Heart left ventricle (tissue), 16 donors: ENCODE results near the gene CCDC197. TPM values are rescaled to one million over a fixed set of nuclear protein-coding genes. Genes with fewer than 3 reads are reported as not detected.

ENCODE experiments used
- ATAC-seq, 4 donors: fragments of 200-7000 bp; cut with Tn5 transposase; one replicate each; pipeline ENCODE4 v1.9.1; 2020 to 2022; ENCODE audit warnings: moderate library complexity in 4 of 4, mild to moderate bottlenecking in 3 of 4, moderate number of reproducible peaks in 1 of 4
- DNase-seq, 5 donors: peaks; one replicate each; pipeline ENCODE4 v3.0.0-alpha.2; 2020
- H3K27ac ChIP-seq, 12 donors: fragments of 200-600 bp; sonication (generic) in 4 of 12; one replicate each; pipeline versions ENCODE4 v1.5.0 to v1.8.0; 2016 to 2022; ENCODE audit warnings: mild to moderate bottlenecking in 2 of 12
- H3K27me3 ChIP-seq, 9 donors: fragments of 200-600 bp; sonication (generic) in 2 of 9; one replicate each; pipeline versions ENCODE4 v1.5.1 to v1.8.0; 2016 to 2022; ENCODE audit warnings: mild to moderate bottlenecking in 3 of 9
- H3K36me3 ChIP-seq, 9 donors: fragments of 200-600 bp; sonication (generic) in 2 of 9; one replicate each; pipeline versions ENCODE4 v1.5.0 to v1.8.0; 2018 to 2022; ENCODE audit warnings: mild to moderate bottlenecking in 2 of 9
- H3K4me1 ChIP-seq, 12 donors: fragments of 200-600 bp; sonication (generic) in 4 of 12; one replicate each; pipeline versions ENCODE4 v1.5.0 to v1.8.0; 2016 to 2022; ENCODE audit warnings: mild to moderate bottlenecking in 3 of 12
- H3K4me3 ChIP-seq, 12 donors: fragments of 200-600 bp; sonication (generic) in 4 of 12; one replicate each; pipeline versions ENCODE4 v1.5.0 to v1.8.0; 2017 to 2022; ENCODE audit warnings: mild to moderate bottlenecking in 9 of 12, moderate library complexity in 4 of 12
- H3K9me3 ChIP-seq, 12 donors: fragments of 200-600 bp; sonication (generic) in 4 of 12; one replicate each; pipeline versions ENCODE4 v1.5.0 to v1.8.0; 2016 to 2022; ENCODE audit warnings: mild to moderate bottlenecking in 1 of 12
- CTCF ChIP-seq, 12 donors: fragments of 200-600 bp; sonication (generic) in 4 of 12; IDR thresholded peaks; one replicate each; pipeline versions ENCODE4 v1.5.0 to v1.8.0; 2018 to 2022; ENCODE audit warnings: antibody characterized with exemption in 12 of 12, mild to moderate bottlenecking in 5 of 12
- POLR2A ChIP-seq, 2 donors: fragments of 450-650 bp; IDR thresholded peaks; one replicate each; pipeline ENCODE4 v1.6.1; 2017; ENCODE audit warnings: antibody characterized with exemption in 2 of 2, mild to moderate bottlenecking in 2 of 2, moderate library complexity in 2 of 2
- WGBS, 4 donors: extraction: QIAGEN DNeasy Blood & Tissue Kit in 2 of 4; methylation state at CpG; one replicate each; pipeline versions ENCODE4 v1.1.5 to v1.1.7; 2013 to 2018; 5-methylcytosine and 5-hydroxymethylcytosine counted together
- intact Hi-C, 10 donors: fragments of 100-400 bp; cut with DNase I; formaldehyde crosslinking; loops; one replicate each; pipeline versions ENCODE4 v1.11.1 to v1.14.2; 2022
- polyA plus RNA-seq, 2 donors: library from polyadenylated mRNA; stranded (reverse); fragments of 200-250 nt; gene quantifications; one replicate each; pipeline ENCODE4 v1.2.3, GENCODE V29; 2013
- total RNA-seq, 9 donors: library from RNA; depleted of rRNA in 2 of 9; stranded (reverse); fragments of >200 nt in 2 of 9; fragmentation: NEBNext Ultra II Directional in 3 of 9; extraction: Animal tissue kit (Norgen Biotek cat#: 25700) in 3 of 9; gene quantifications; one replicate each; pipeline versions ENCODE4 v1.1.0 to v1.2.4, GENCODE V29; 2016 to 2023
- donor health status: ischemic (EF 13 %, LVEDD 7.1; RV severe dilation, severe dysfunction).
- donor health status: healthy with polysubstance abuse.
- donor health status: DM: no; HTN: yes; CAD: no.
- donor health status: DM: no; HTN: no; CAD: no.
- donor health status: ischemic (EF 25% LVEDD 6.9; RV normal size, moderate dysfunction).
- donor health status: ischemic (EF 25% LVEDD 5.7; RV mildly dilated, moderate dysfunction).
- donor health status: healthy.
- donor health status: DM: yes; HTN: yes; CAD: no.
- donor health status: ischemic (EF 35%, LVEDD 5.7; RV mildly dilated, moderate dysfunction).
- donor health status: nonischemic (EF 11% LVEDD 7.7; RV severe dilation, severe dysfunction).
- donor health status: DM: yes; HTN: yes; CAD: no.
- donor health status: PGD.
- donor health status: ischemic (EF 29% LVEDD 5.4; RV normal size, mild dysfunction).
- donor health status: nonischemic (EF 23%, LVEDD 6.1; RV moderate dilation, normal function).

The CCDC197 gene
- total and polyA plus RNA-seq, 11 donors: 0.23 to 1.4 (median 0.88) TPM; not detected in 4

- peaks cover 0 to 57% (median 28%) of the 10 kb centered on the region in 12 donors for H3K4me1 ChIP-seq
- peak overlapping the region in 6 of 12 donors; percentile 8 to 65 (median 20) for H3K27ac ChIP-seq
Measured at GRCh38 chr14:93951635-93952540, 45.2 kb upstream of the CCDC197 start.

GRCh38 chr14:93952829-93953228, 44.3 kb upstream of the CCDC197 start:
- DNase-seq: no peak
- Histone ChIP-seq H3K27ac (peak overlapping the region in 2 of 12 donors; percentile 65 to 84), H3K9me3 (no peaks in the 10 kb centered on the region), H3K4me1 (peaks cover 0 to 67% (median 34%) of the 10 kb centered on the region in 12 donors), H3K27me3 (no peaks in the 10 kb centered on the region), H3K4me3 (no peak overlapping the region), H3K36me3 (peaks cover 0 to 70% (median 47%) of the 10 kb centered on the region in 9 donors)
- WGBS, 4 donors: 65 to 74% (median 73%) methylated on average over 3 of the region's 3 CpGs
- no peak for ATAC-seq
- intact Hi-C loops: loop anchor here in 2 of 10 donors (5.0 to 10.0 kb wide), 2 partner anchors 44 to 182 kb away; partner anchors contain the start of gene CCDC197 (in 1 of the 2)
- TF ChIP-seq POLR2A (IDR thresholded peaks at IDR 0.05) (no peak), CTCF (IDR thresholded peaks at IDR 0.05) (no peak)

More at GRCh38 chr14:93951635-93952540, 45.2 kb upstream of the CCDC197 start:
- ATAC-seq: no peak
- 49 to 59% (median 55%) methylated on average over 6 to 7 of the region's 7 CpGs for WGBS, 4 donors
- peak in 1 of 5 donors; percentile 33 for DNase-seq
- no peak overlapping the region for H3K4me3 ChIP-seq
- no peak for TF ChIP-seq POLR2A (IDR thresholded peaks at IDR 0.05)
- TF ChIP-seq CTCF (IDR thresholded peaks at IDR 0.05): no peak
- H3K9me3 ChIP-seq: no peaks in the 10 kb centered on the region
- peaks cover 0 to 74% (median 52%) of the 10 kb centered on the region in 9 donors for H3K36me3 ChIP-seq
- no peaks in the 10 kb centered on the region for H3K27me3 ChIP-seq
- intact Hi-C loops: loop anchor here in 2 of 10 donors (5.0 to 10.0 kb wide), 2 partner anchors 45 to 183 kb away; partner anchors contain the start of gene CCDC197 (in 1 of the 2)

DNA sequence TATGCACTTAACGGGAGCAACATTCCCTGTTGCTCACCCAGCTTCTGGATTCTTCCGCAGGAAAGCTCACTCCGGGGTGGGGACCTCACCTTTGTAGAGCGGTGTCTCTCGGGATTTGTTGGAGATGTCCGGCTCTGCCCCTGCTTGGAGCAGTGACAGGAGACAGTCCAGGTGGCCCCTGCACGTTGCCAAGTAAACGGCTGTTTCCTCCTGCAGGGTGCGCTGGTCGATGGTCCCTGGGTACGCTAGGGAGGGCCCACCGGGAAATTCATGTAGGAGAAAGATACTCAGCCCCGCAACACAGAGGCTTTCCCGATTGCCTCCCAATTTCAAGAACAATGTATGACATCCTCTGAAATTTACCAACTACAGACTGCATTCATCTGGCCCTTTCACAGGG, 43.8 kb upstream of the CCDC197 start:
- Histone ChIP-seq H3K4me1 (peaks cover 0 to 71% (median 36%) of the 10 kb centered on the region in 12 donors), H3K27ac (peak overlapping the region in 8 of 12 donors; percentile 14 to 90 (median 74)), H3K27me3 (no peaks in the 10 kb centered on the region), H3K4me3 (peak overlapping the region in 1 of 12 donors; percentile 49), H3K36me3 (peaks cover 0 to 66% (median 44%) of the 10 kb centered on the region in 9 donors), H3K9me3 (no peaks in the 10 kb centered on the region)
- TF ChIP-seq CTCF (IDR thresholded peaks at IDR 0.05): peak in 6 of 12 donors; percentile 8 to 40 (median 18)
- TF ChIP-seq POLR2A (IDR thresholded peaks at IDR 0.05): no peak
- DNase-seq: no peak
- intact Hi-C loops: loop anchor here in 2 of 10 donors (5.0 to 10.0 kb wide), 2 partner anchors 44 to 182 kb away; partner anchors contain the start of gene CCDC197 (in 1 of the 2)
- peak in 2 of 4 donors; percentile 4 to 33 for ATAC-seq
- 27 to 43% (median 27%) methylated on average over 12 to 14 of the region's 14 CpGs for WGBS, 4 donors
